Esophagus squamous epithelium (tissue), 4 donors: ENCODE results near the gene ALX4.

Experiments
- CTCF ChIP-seq, 6 experiments: fragments of 450-650 bp in 4 of 6; fragments of 200-600 bp in 2 of 6; sonication (generic) in 2 of 6; IDR thresholded peaks; one replicate each; pipeline ENCODE4 v1.5.1; 2016 to 2019; ENCODE audit warnings: antibody characterized with exemption in 6 of 6, mild to moderate bottlenecking in 4 of 6, moderate library complexity in 4 of 6
- POLR2A ChIP-seq, 4 donors: fragments of 450-650 bp; IDR thresholded peaks; one replicate each; pipeline ENCODE4 v1.6.1; 2017; ENCODE audit warnings: antibody characterized with exemption in 4 of 4, mild to moderate bottlenecking in 4 of 4, moderate library complexity in 3 of 4

- no peak for TF ChIP-seq CTCF (IDR thresholded peaks at IDR 0.05)
- no peak for TF ChIP-seq POLR2A (IDR thresholded peaks at IDR 0.05)
Measured at GRCh38 chr11:44305470-44306051, 4.4 kb downstream of the ALX4 start.
